GM23248 (cell line): ENCODE measurements around the gene EPG5.

ENCODE experiments used
- EZH2 ChIP-seq: fragments of 200-600 bp; sonication (generic); IDR thresholded peaks from 2 replicates; pipeline ENCODE4 v1.6.1; 2018; ENCODE audit warnings: antibody characterized with exemption, mild to moderate bottlenecking; ENCODE audit not compliant: insufficient read depth, poor library complexity, severe bottlenecking
- EZH2phosphoT487 ChIP-seq: fragments of 200-600 bp; sonication (generic); IDR thresholded peaks from 2 replicates; pipeline ENCODE4 v1.6.1; 2018; ENCODE audit warnings: antibody characterized with exemption, moderate library complexity, mild to moderate bottlenecking, low read depth; ENCODE audit not compliant: insufficient read depth

DNA sequence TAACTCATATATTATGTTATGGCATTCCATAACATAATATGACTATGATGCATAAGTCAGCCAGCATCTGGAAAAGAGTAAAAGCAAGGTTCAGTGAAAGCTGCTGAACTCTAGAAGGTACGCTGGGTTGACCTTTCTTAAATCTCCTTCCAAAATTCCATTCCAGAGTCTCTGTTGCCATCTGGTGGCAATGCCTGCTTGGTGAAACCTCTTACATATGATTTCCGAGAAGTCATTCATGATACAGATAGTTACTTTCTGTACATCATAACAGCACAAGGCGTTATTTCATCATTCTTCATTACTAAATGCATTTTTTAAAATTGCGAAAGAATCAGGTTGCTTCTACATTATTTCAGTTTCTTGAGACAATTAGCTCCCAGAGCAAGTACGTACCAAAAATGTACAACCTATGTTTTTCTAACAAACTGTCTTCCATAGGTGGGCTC lies 7.0 kb upstream of the EPG5 start:
- no peak for TF ChIP-seq EZH2phosphoT487
- TF ChIP-seq EZH2: no peak
